ENCODE data around the gene LAMTOR1.

DNA sequence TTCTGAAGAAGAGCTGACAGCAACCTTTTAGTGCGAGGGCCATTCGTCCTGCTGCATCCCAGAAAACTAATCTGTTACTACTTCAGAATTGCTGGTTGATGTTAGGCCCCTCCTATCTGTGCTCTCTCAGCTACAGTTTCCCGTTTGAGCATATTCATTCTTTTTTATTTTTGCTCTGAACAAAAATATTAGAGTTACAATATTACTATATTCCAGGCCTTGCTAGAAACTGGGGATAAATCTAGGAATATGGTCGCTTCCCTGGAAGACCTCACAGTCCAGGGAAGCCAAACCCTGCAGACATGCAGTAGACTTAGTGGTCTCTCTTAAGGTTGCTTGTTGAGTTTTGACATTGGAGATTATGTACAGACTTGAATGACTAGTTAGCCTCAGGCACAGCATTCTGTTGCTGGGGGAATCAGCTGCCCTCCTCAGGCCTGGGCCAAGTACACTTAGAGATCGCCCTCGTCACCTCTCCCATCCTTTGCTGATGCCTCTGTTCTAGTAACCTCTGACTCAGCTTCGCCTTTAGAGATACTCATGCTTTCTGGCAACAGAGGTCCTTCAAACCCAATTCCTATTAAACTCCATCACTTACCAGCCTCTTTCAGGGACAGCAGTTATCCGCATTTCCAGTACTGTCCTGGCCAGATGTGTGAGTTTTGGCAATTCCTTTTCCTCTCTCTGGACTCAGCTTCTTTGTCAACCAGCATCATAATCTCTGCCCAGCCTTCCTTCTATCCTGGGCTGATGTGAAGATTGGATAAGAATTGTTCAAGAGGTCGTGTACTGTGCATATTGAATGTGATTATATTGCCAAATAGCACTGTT is 10.1 kb upstream of the LAMTOR1 start:
- TF ChIP-seq EP300 (IDR thresholded peaks at IDR 0.05; ENCODE audit: borderline replicate concordance) (no peak), RAD21 (IDR thresholded peaks at IDR 0.05; ENCODE audit: low read depth) (no peak), ZBTB7A (IDR thresholded peaks at IDR 0.05; ENCODE audit: low read depth) (no peak), CREB1 (IDR thresholded peaks at IDR 0.05; ENCODE audit: low read depth) (no peak; the same call in 1 of the 2 replicates), YY1 (IDR thresholded peaks at IDR 0.05; ENCODE audit: low read depth) (no peak), NFIC (IDR thresholded peaks at IDR 0.05) (no peak), TAF1 (IDR thresholded peaks at IDR 0.05; ENCODE audit: low read depth) (no peak), MAX (IDR thresholded peaks at IDR 0.05) (no peak)
- TF ChIP-seq, protein P1, sequence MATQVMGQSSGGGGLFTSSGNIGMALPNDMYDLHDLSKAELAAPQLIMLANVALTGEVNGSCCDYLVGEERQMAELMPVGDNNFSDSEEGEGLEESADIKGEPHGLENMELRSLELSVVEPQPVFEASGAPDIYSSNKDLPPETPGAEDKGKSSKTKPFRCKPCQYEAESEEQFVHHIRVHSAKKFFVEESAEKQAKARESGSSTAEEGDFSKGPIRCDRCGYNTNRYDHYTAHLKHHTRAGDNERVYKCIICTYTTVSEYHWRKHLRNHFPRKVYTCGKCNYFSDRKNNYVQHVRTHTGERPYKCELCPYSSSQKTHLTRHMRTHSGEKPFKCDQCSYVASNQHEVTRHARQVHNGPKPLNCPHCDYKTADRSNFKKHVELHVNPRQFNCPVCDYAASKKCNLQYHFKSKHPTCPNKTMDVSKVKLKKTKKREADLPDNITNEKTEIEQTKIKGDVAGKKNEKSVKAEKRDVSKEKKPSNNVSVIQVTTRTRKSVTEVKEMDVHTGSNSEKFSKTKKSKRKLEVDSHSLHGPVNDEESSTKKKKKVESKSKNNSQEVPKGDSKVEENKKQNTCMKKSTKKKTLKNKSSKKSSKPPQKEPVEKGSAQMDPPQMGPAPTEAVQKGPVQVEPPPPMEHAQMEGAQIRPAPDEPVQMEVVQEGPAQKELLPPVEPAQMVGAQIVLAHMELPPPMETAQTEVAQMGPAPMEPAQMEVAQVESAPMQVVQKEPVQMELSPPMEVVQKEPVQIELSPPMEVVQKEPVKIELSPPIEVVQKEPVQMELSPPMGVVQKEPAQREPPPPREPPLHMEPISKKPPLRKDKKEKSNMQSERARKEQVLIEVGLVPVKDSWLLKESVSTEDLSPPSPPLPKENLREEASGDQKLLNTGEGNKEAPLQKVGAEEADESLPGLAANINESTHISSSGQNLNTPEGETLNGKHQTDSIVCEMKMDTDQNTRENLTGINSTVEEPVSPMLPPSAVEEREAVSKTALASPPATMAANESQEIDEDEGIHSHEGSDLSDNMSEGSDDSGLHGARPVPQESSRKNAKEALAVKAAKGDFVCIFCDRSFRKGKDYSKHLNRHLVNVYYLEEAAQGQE (IDR thresholded peaks at IDR 0.05; ENCODE audit: low read depth), result no peak
- TF ChIP-seq, protein P2, sequence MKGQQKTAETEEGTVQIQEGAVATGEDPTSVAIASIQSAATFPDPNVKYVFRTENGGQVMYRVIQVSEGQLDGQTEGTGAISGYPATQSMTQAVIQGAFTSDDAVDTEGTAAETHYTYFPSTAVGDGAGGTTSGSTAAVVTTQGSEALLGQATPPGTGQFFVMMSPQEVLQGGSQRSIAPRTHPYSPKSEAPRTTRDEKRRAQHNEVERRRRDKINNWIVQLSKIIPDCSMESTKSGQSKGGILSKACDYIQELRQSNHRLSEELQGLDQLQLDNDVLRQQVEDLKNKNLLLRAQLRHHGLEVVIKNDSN (IDR thresholded peaks at IDR 0.05), result no peak
